ENCODE data around the gene ST6GALNAC1. TPM values are rescaled to one million over a fixed set of nuclear protein-coding genes. Genes with fewer than 3 reads are reported as not detected.

ST6GALNAC1 gene
- total and polyA plus RNA-seq, 2 of the 4 experiments (the other 2 are of a cell fraction) = not detected

- Histone ChIP-seq H4K91ac (ENCODE audit: insufficient read depth, low read depth, low read length) (no peak overlapping the region), H3K9ac (ENCODE audit: low read depth, low read length) (no peak overlapping the region), H2BK120ac (ENCODE audit: low read depth, low read length) (no peak overlapping the region), H2AK5ac (ENCODE audit: low read depth, low read length) (no peak overlapping the region), H3K9me1 (ENCODE audit: insufficient read depth, low read length) (no peaks in the 10 kb centered on the region), H2AFZ (replicated peaks; ENCODE audit: low read length, poor library complexity) (no peak overlapping the region), H3K14ac (replicated peaks; ENCODE audit: low read depth, low read length) (no peak overlapping the region), H3K9me3 (ENCODE audit: control insufficient read depth, insufficient read depth, low read length) (no peaks in the 10 kb centered on the region), H3K27me3 (ENCODE audit: control insufficient read depth, insufficient read depth, low read length) (no peaks in the 10 kb centered on the region), H3K4me3 (ENCODE audit: insufficient read depth, low read depth, low read length) (no peak overlapping the region), H4K5ac (ENCODE audit: low read depth, low read length) (no peak overlapping the region), H3K56ac (ENCODE audit: extremely low read depth, insufficient read depth, low read length) (no peak overlapping the region), H2BK15ac (ENCODE audit: low read depth, low read length) (no peak overlapping the region), H3K18ac (ENCODE audit: low read depth, low read length) (no peak overlapping the region), H3K27ac (ENCODE audit: insufficient read depth, low read length) (no peak overlapping the region), H4K8ac (ENCODE audit: low read depth in 2 of 2, low read length in 2 of 2) (no peak overlapping the region), H3K4ac (ENCODE audit: low read depth, low read length) (no peak overlapping the region), H3K23ac (ENCODE audit: low read depth, low read length) (no peak overlapping the region), H3K4me2 (ENCODE audit: low read depth, low read length) (no peak overlapping the region), H4K20me1 (ENCODE audit: insufficient read depth, low read length) (no peaks in the 10 kb centered on the region), H3K79me1 (ENCODE audit: low read depth in 1 of 2, low read length in 2 of 2) (no peaks in the 10 kb centered on the region), H3K36me3 (ENCODE audit: control insufficient read depth, insufficient read depth, low read length) (no peaks in the 10 kb centered on the region), H2BK20ac (ENCODE audit: low read depth, low read length) (no peak overlapping the region), H3K4me1 (ENCODE audit: control insufficient read depth, insufficient read depth, low read length) (no peaks in the 10 kb centered on the region), H2BK5ac (ENCODE audit: low read depth, low read length, poor library complexity, severe bottlenecking) (no peak overlapping the region), H2AK9ac (replicated peaks; ENCODE audit: low read depth, low read length, poor library complexity) (no peak overlapping the region)
- TF ChIP-seq MAFK (IDR thresholded peaks at IDR 0.05; ENCODE audit: low read depth, low read length) (no peak), RCOR1 (IDR thresholded peaks at IDR 0.05; ENCODE audit: insufficient replicate concordance, low read length) (no peak), USF2 (IDR thresholded peaks at IDR 0.05; ENCODE audit: low read depth, low read length) (no peak), CTCF (conservative IDR thresholded peaks at IDR 0.05; ENCODE audit: low read depth, low read length) (no peak), ELK1 (IDR thresholded peaks at IDR 0.05; ENCODE audit: borderline replicate concordance, low read depth, low read length) (no peak), SMC3 (IDR thresholded peaks at IDR 0.05; ENCODE audit: low read depth, low read length) (no peak), CEBPB (IDR thresholded peaks at IDR 0.05; ENCODE audit: low read depth, low read length) (no peak), RFX5 (IDR thresholded peaks at IDR 0.05; ENCODE audit: low read depth, low read length) (no peak), FOS (IDR thresholded peaks at IDR 0.05; ENCODE audit: low read depth, low read length) (no peak), NFE2L2 (IDR thresholded peaks at IDR 0.05; ENCODE audit: low read depth, low read length) (no peak), BHLHE40 (IDR thresholded peaks at IDR 0.05; ENCODE audit: low read depth, low read length) (no peak)
- POLR2A ChIA-PET (ENCODE audit: unreplicated experiment) = no interaction called here
- no TSS peak for BruUV-seq (replicated peaks)
- WGBS, 2 experiments (ENCODE audit: extremely low coverage in 2 of 2, insufficient read length in 1 of 2) = 100% methylated on average over 1 of the region's 2 CpGs; no CpG with 5 or more reads in 1 of the 2 experiments
- CTCF ChIA-PET = interaction anchor here (0.7 kb wide), 1 partner anchor 672 kb away, joined by 3 read pairs; no protein-coding TSS in a partner anchor
- in situ Hi-C loops (cut with MboI; ENCODE audit: low sequenced_read_pairs) (no loop called here), dilution Hi-C loops (cut with HindIII; ENCODE audit: low sequenced_read_pairs, unreplicated experiment) (no loop called here), intact Hi-C loops (cut with micrococcal nuclease) (no loop called here)
- no peak for ATAC-seq (ENCODE audit: low read depth)
- DNase-seq = no peak
Observed at GRCh38 chr17:76617838-76618237, 25.7 kb downstream of the ST6GALNAC1 start.
